CD14-positive monocyte (primary cell): ENCODE results near the gene JARID2. TPM values are rescaled to one million over a fixed set of nuclear protein-coding genes. Genes with fewer than 3 reads are reported as not detected.

Source experiments
- DNase-seq, 3 donors: peaks; one replicate each; pipeline ENCODE4 v3.0.0-alpha.2; 2011 to 2022
- H2AFZ ChIP-seq: 2 replicates; pipeline ENCODE4 v1.6.0; 2012; ENCODE audit warnings: mild to moderate bottlenecking, low read depth, low read length, inconsistent platforms; ENCODE audit not compliant: insufficient read depth, poor library complexity, severe bottlenecking
- H3K27ac ChIP-seq, 2 donors: 1 replicate in 1 of 2; 2 replicates in 1 of 2; pipeline ENCODE4 v1.5.1; 2012 to 2013; ENCODE audit warnings: low read length in 2 of 2, control low read depth in 1 of 2, inconsistent platforms in 1 of 2, low read depth in 1 of 2, mild to moderate bottlenecking in 1 of 2
- H3K27me3 ChIP-seq, 2 donors: one replicate each; pipeline versions ENCODE4 v1.6.0 to v1.6.1; 2011 to 2013; ENCODE audit warnings: low read length in 2 of 2; ENCODE audit not compliant: control insufficient read depth in 2 of 2, insufficient read depth in 2 of 2
- H3K36me3 ChIP-seq, 2 donors: replicated peaks in 1 of 2; 1 replicate in 1 of 2; 2 replicates in 1 of 2; pipeline versions ENCODE4 v1.5.1 to v1.6.1; 2012 to 2013; ENCODE audit warnings: low read length in 2 of 2, control low read depth in 1 of 2, inconsistent platforms in 1 of 2, mild to moderate bottlenecking in 1 of 2; ENCODE audit not compliant: insufficient read depth in 2 of 2, control insufficient read depth in 1 of 2
- H3K4me1 ChIP-seq, 2 donors: 1 replicate in 1 of 2; 2 replicates in 1 of 2; pipeline versions ENCODE4 v1.5.1 to v1.6.1; 2012 to 2013; ENCODE audit warnings: low read length in 2 of 2, control low read depth in 1 of 2, inconsistent platforms in 1 of 2, mild to moderate bottlenecking in 1 of 2, moderate library complexity in 1 of 2; ENCODE audit not compliant: insufficient read depth in 2 of 2, control insufficient read depth in 1 of 2
- H3K4me2 ChIP-seq: replicated peaks from 2 replicates; pipeline ENCODE3; 2012; ENCODE audit warnings: low read length, moderate library complexity, mild to moderate bottlenecking; ENCODE audit not compliant: poor library complexity, severe bottlenecking; ENCODE audit errors: extremely low read depth
- H3K4me3 ChIP-seq, 3 experiments: fragments of 200-600 bp in 1 of 3; sonication (generic) in 1 of 3; replicated peaks in 1 of 3; 1 replicate in 2 of 3; 2 replicates in 1 of 3; pipeline ENCODE4 v1.5.1; 2011 to 2013; ENCODE audit warnings: low read length in 3 of 3, mild to moderate bottlenecking in 3 of 3, control low read depth in 2 of 3, low read depth in 2 of 3, inconsistent platforms in 1 of 3, moderate library complexity in 1 of 3
- H3K79me2 ChIP-seq: 2 replicates; pipeline ENCODE4 v1.6.0; 2012; ENCODE audit warnings: mild to moderate bottlenecking, control low read depth, inconsistent platforms, low read length, moderate library complexity; ENCODE audit not compliant: insufficient read depth
- H3K9ac ChIP-seq: 2 replicates; pipeline ENCODE4 v1.6.0; 2017; ENCODE audit warnings: low read length, mild to moderate bottlenecking; ENCODE audit not compliant: insufficient read depth, poor library complexity, severe bottlenecking
- H3K9me3 ChIP-seq, 2 donors: replicated peaks in 1 of 2; 1 replicate in 1 of 2; 2 replicates in 1 of 2; pipeline versions ENCODE4 v1.5.1 to v1.6.1; 2012 to 2013; ENCODE audit warnings: low read length in 2 of 2, control low read depth in 1 of 2; ENCODE audit not compliant: control insufficient read depth in 1 of 2, insufficient read depth in 1 of 2
- H4K20me1 ChIP-seq: 2 replicates; pipeline ENCODE4 v1.6.0; 2012; ENCODE audit warnings: mild to moderate bottlenecking, low read length, control low read depth, moderate library complexity; ENCODE audit not compliant: insufficient read depth
- H3K27ac Mint-ChIP-seq, 7 donors: one replicate each; pipeline ENCODE4 v1.8.0; 2020; ENCODE audit warnings: mild to moderate bottlenecking in 7 of 7, mixed read lengths in 7 of 7, moderate library complexity in 6 of 7, inconsistent platforms in 2 of 7
- H3K27me3 Mint-ChIP-seq, 3 donors: one replicate each; pipeline ENCODE4 v1.8.0; 2021 to 2022; ENCODE audit warnings: low read depth in 3 of 3, mild to moderate bottlenecking in 3 of 3, mixed read lengths in 3 of 3, moderate library complexity in 3 of 3, inconsistent platforms in 1 of 3
- H3K36me3 Mint-ChIP-seq, 2 donors: one replicate each; pipeline ENCODE4 v1.8.0; 2020; ENCODE audit warnings: mixed read lengths in 2 of 2, inconsistent platforms in 1 of 2, mild to moderate bottlenecking in 1 of 2
- H3K4me1 Mint-ChIP-seq: one replicate; pipeline ENCODE4 v1.8.0; 2020; ENCODE audit warnings: mild to moderate bottlenecking, mixed read lengths
- H3K4me3 Mint-ChIP-seq, 2 donors: one replicate each; pipeline ENCODE4 v1.8.0; 2020; ENCODE audit warnings: mild to moderate bottlenecking in 2 of 2, mixed read lengths in 2 of 2, moderate library complexity in 1 of 2
- H3K9me3 Mint-ChIP-seq, 7 donors: one replicate each; pipeline ENCODE4 v1.8.0; 2020 to 2022; ENCODE audit warnings: mixed read lengths in 7 of 7, mild to moderate bottlenecking in 6 of 7, moderate library complexity in 6 of 7, inconsistent platforms in 2 of 7
- CTCF ChIP-seq: fragments of 200-600 bp; IDR thresholded peaks from one replicate; pipeline ENCODE4 v1.8.0; 2022; ENCODE audit warnings: antibody characterized with exemption, mild to moderate bottlenecking
- WGBS: methylation state at CpG from one replicate; pipeline ENCODE4 v1.1.5; 2013; ENCODE audit warnings: missing lambda C conversion rate; ENCODE audit not compliant: insufficient coverage; 5-methylcytosine and 5-hydroxymethylcytosine counted together
- intact Hi-C, 2 donors: fragments of 100-400 bp; cut with micrococcal nuclease; formaldehyde crosslinking; loops; one replicate each; pipeline versions ENCODE4 v1.15.0 to v1.15.1; 2023
- polyA plus RNA-seq, 3 donors: library from polyadenylated mRNA; depleted of rRNA in 1 of 3; unstranded in 2 of 3; stranded (reverse) in 1 of 3; fragments of 300-500 nt in 2 of 3; fragments of >200 nt in 1 of 3; fragmentation: Illumina TruSeq in 2 of 3; gene quantifications; 1 replicate in 2 of 3; 2 replicates in 1 of 3; pipeline ENCODE4 v1.2.3, GENCODE V29; 2012 to 2021

The JARID2 gene
- polyA plus RNA-seq, 3 donors: 6.8 to 17.5 (median 12.5) TPM

- H3K36me3 ChIP-seq: peaks cover 0 to 20% of the 10 kb centered on the region in 2 donors
- no peak overlapping the region for H3K4me2 ChIP-seq
- no peak for DNase-seq
- H3K9me3 ChIP-seq: no peaks in the 10 kb centered on the region
- intact Hi-C loops: no loop called here
- H3K27ac ChIP-seq: peak overlapping the region in 1 of 2 donors; percentile 48
- no peak for TF ChIP-seq CTCF
- peaks cover 21 to 31% of the 10 kb centered on the region in 2 donors for H3K4me1 ChIP-seq
- peaks cover 87% of the 10 kb centered on the region for H4K20me1 ChIP-seq
- Mint-ChIP-seq H3K4me1 (peaks cover 43% of the 10 kb centered on the region), H3K27me3 (no peaks in the 10 kb centered on the region), H3K4me3 (no peak overlapping the region), H3K27ac (peak overlapping the region in 3 of 7 donors; percentile 10 to 65 (median 18)), H3K9me3 (peaks cover 4 to 21% (median 8%) of the 10 kb centered on the region in 7 donors), H3K36me3 (peaks cover 46 to 51% of the 10 kb centered on the region in 2 donors)
- H3K27me3 ChIP-seq: no peaks in the 10 kb centered on the region
- H3K4me3 ChIP-seq: no peak overlapping the region
- no peak overlapping the region for H2AFZ ChIP-seq
- 82% methylated on average over 4 of the region's 6 CpGs for WGBS
- no peak overlapping the region for H3K9ac ChIP-seq
- peaks cover 88% of the 10 kb centered on the region for H3K79me2 ChIP-seq
These were observed 171.2 kb downstream of the JARID2 start for GRCh38 chr6:15416932-15417509.

DNA sequence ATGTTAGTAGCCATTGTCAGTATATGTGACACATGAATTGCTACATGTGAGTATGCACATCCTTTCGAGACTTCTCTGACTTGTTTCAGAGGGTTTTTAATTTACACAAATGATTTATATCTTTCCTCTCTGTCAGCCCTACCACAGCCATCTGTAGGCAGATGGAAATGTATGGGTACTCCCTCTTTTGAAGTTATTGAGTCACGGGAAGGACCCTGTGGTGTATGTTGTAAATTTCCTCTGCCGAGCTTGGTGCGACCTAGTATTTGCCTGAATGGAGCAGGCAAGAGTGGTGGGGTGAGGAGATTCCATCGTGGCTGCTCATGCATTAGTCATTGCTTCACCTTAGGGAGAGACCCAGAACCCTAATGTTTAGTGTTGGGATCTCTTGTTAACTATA lies 171.9 kb downstream of the JARID2 start:
- Histone ChIP-seq H3K27ac (peak overlapping the region in 1 of 2 donors; percentile 31), H3K79me2 (peaks cover 88% of the 10 kb centered on the region), H3K36me3 (peaks cover 0 to 20% of the 10 kb centered on the region in 2 donors), H3K4me3 (no peak overlapping the region), H2AFZ (no peak overlapping the region), H3K9me3 (no peaks in the 10 kb centered on the region), H3K27me3 (no peaks in the 10 kb centered on the region), H3K9ac (no peak overlapping the region), H3K4me2 (no peak overlapping the region), H4K20me1 (peaks cover 87% of the 10 kb centered on the region), H3K4me1 (peaks cover 22 to 35% of the 10 kb centered on the region in 2 donors)
- peak in 2 of 3 donors; percentile 19 to 69 for DNase-seq
- 44% methylated on average over 2 of the region's 5 CpGs for WGBS
- intact Hi-C loops: no loop called here
- no peaks in the 10 kb centered on the region for H3K27me3 Mint-ChIP-seq
- H3K9me3 Mint-ChIP-seq: peaks cover 4 to 21% (median 8%) of the 10 kb centered on the region in 7 donors
- peaks cover 44% of the 10 kb centered on the region for H3K4me1 Mint-ChIP-seq
- peaks cover 41 to 49% of the 10 kb centered on the region in 2 donors for H3K36me3 Mint-ChIP-seq
- no peak overlapping the region for H3K4me3 Mint-ChIP-seq
- peak overlapping the region in 3 of 7 donors; percentile 38 to 68 (median 40) for H3K27ac Mint-ChIP-seq
- no peak for TF ChIP-seq CTCF
